IPS-11a (cell line): ENCODE data around the gene DR1.
"Not testable (repeated sequence)": the region's sequence is repeated elsewhere in the genome, so short reads cannot be mapped to it uniquely, and the experiment has no call there.

Experiments used
- H3K4me3 ChIP-seq: one replicate; pipeline ENCODE4 v1.5.1; 2013; ENCODE audit warnings: low read depth, low read length, control low read depth

DR1 gene

GRCh38 chr1:93339171-93339697, 6.5 kb upstream of the DR1 start:
- H3K4me3 ChIP-seq = no peak overlapping the region

- no peak overlapping the region for H3K4me3 ChIP-seq
Observed at GRCh38 chr1:93340090-93340489, 5.6 kb upstream of the DR1 start.

- no peak overlapping the region for H3K4me3 ChIP-seq
Observed at GRCh38 chr1:93344484-93344883, 1.2 kb upstream of the DR1 start.

GRCh38 chr1:93344886-93345632, 648 bp upstream of the DR1 start:
- H3K4me3 ChIP-seq = peak overlapping the region; percentile 91

- H3K4me3 ChIP-seq = peak overlapping the region; percentile 91
Observed at GRCh38 chr1:93346421-93346993, 800 bp downstream of the DR1 start.

GRCh38 chr1:93347334-93347899, 1.7 kb downstream of the DR1 start:
- H3K4me3 ChIP-seq = peak overlapping the region; percentile 91

- peak overlapping the region; percentile 91 for H3K4me3 ChIP-seq
Observed at GRCh38 chr1:93348104-93348728, 2.5 kb downstream of the DR1 start.

- H3K4me3 ChIP-seq = no peak overlapping the region
Observed at GRCh38 chr1:93349231-93350135, 3.8 kb downstream of the DR1 start.

- no peak overlapping the region for H3K4me3 ChIP-seq
Observed at GRCh38 chr1:93350322-93350721, 4.6 kb downstream of the DR1 start.

GRCh38 chr1:93350875-93351274, 5.2 kb downstream of the DR1 start:
- no peak overlapping the region for H3K4me3 ChIP-seq

- not testable (repeated sequence) for H3K4me3 ChIP-seq
Observed at GRCh38 chr1:93351346-93351745, 5.6 kb downstream of the DR1 start.

- no peak overlapping the region for H3K4me3 ChIP-seq
Observed at GRCh38 chr1:93352376-93352775, 6.7 kb downstream of the DR1 start.

- H3K4me3 ChIP-seq = no peak overlapping the region
Observed at GRCh38 chr1:93353286-93353685, 7.6 kb downstream of the DR1 start.

- no peak overlapping the region for H3K4me3 ChIP-seq
Observed at GRCh38 chr1:93354749-93355148, 9.0 kb downstream of the DR1 start.

- H3K4me3 ChIP-seq = no peak overlapping the region
Observed at GRCh38 chr1:93357242-93357641, 11.5 kb downstream of the DR1 start.

- H3K4me3 ChIP-seq = no peak overlapping the region
Observed at GRCh38 chr1:93358293-93358692, 12.6 kb downstream of the DR1 start.

- H3K4me3 ChIP-seq = no peak overlapping the region
Observed at GRCh38 chr1:93360111-93360510, 14.4 kb downstream of the DR1 start.

GRCh38 chr1:93362237-93362636, 16.5 kb downstream of the DR1 start:
- no peak overlapping the region for H3K4me3 ChIP-seq

GRCh38 chr1:93365813-93366212, 20.1 kb downstream of the DR1 start:
- no peak overlapping the region for H3K4me3 ChIP-seq

- no peak overlapping the region for H3K4me3 ChIP-seq
Observed at GRCh38 chr1:93369734-93370133, 24.0 kb downstream of the DR1 start.
